ENCODE results near the gene TATDN2.
A peak's percentile ranks its signal among the peaks of the same experiment; 100 is the strongest.

TATDN2 gene

DNA sequence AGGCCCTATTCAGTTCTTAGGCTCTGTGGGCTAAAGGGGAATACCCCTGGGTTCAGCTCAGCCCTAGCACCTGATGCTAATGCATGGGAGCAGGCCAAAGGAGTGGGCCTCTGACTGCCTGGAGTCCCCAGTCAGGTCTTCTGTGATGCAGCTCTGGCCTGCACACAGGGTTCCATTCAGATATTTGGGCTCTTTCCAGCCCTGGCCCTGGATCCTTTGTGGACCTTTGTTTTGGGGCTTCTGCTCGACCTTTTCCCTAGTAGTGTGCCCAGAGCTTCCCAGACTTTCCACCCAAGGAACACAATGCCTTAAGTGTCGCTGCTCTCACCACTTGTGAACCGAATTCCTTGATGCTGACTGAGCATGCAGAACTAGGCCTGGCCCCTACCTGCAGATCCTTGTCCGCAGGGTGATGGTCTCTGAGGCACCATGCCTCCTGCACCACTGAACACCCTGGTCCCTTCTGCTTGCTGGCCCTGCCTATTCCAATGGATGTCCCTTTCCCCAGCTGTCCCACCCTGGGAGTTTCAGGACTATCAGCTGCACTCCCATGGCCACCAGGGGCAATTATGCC is 67.6 kb downstream of the TATDN2 start:
- DNase-seq (ENCODE audit: low read depth) = no peak
- TF ChIP-seq, protein P1, sequence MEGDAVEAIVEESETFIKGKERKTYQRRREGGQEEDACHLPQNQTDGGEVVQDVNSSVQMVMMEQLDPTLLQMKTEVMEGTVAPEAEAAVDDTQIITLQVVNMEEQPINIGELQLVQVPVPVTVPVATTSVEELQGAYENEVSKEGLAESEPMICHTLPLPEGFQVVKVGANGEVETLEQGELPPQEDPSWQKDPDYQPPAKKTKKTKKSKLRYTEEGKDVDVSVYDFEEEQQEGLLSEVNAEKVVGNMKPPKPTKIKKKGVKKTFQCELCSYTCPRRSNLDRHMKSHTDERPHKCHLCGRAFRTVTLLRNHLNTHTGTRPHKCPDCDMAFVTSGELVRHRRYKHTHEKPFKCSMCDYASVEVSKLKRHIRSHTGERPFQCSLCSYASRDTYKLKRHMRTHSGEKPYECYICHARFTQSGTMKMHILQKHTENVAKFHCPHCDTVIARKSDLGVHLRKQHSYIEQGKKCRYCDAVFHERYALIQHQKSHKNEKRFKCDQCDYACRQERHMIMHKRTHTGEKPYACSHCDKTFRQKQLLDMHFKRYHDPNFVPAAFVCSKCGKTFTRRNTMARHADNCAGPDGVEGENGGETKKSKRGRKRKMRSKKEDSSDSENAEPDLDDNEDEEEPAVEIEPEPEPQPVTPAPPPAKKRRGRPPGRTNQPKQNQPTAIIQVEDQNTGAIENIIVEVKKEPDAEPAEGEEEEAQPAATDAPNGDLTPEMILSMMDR (IDR thresholded peaks at IDR 0.05; ENCODE audit: control insufficient read depth, extremely low read depth, insufficient read depth) = no peak

DNA sequence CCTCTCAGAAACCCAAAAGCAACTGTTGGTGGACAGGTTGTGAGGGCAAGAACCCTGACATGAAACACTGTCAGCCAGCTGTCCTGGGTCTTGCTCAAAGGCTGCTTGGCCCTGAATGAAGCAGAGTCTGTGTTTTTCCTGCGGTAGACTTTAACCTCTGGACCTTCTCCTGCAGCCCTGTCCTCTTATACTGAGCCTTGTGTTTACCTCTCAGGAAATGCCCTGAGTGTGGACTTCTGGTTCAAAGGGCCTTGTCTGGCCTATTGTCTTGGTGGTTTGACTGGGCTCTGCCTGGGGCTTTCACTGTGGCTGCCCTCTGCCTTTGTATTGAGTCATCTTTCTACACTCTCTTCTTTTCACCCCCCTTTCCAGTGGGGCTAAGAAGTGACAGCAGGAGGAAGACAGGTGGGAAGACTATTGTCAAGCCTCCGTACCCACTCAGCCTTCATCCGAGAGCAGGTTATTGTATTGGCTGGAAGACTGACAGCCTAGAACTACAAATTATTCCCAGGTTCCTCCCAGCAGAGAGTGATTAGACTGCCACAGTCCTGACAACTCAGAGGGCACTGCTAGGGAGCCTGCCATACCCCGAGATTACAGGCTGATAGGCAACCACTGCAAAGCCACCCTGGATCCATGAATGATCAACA is 69.2 kb downstream of the TATDN2 start:
- TF ChIP-seq, protein P1 (IDR thresholded peaks at IDR 0.05; ENCODE audit: control insufficient read depth, extremely low read depth, insufficient read depth) = no peak
- DNase-seq (ENCODE audit: low read depth) = no peak
- no peak overlapping the region for H3K4me3 ChIP-seq (ENCODE audit: low read depth, low read length)

More for the DNA sequence above, 67.6 kb downstream of the TATDN2 start:
- H3K4me3 ChIP-seq (ENCODE audit: low read depth, low read length) = no peak overlapping the region

- H3K4me3 ChIP-seq (ENCODE audit: low read depth, low read length) = no peak overlapping the region
- TF ChIP-seq, protein P1 (IDR thresholded peaks at IDR 0.05; ENCODE audit: control insufficient read depth, extremely low read depth, insufficient read depth) = no peak
- no peak for DNase-seq (ENCODE audit: low read depth)
Measured at GRCh38 chr3:10317961-10318350, 69.7 kb downstream of the TATDN2 start.

DNA sequence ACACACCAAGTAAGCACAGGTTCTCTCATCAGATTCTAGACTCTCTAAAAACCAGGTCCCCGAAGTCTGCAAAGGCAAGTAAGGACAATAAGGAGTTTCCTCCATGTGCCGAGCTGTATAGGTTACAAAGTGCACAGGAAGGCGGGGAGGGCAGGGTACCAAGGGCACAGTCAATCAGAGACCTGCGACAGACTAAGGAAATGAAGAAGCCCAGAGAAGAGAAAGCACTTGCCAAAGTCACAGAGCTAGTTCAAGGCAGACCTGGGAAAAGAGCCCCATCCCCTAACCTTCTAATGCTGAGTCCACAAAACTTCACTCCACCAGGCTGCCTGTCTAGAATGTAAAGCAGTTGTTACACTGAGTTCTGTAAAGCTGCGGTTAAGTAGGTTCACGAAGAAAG is 71.0 kb downstream of the TATDN2 start:
- no peak for DNase-seq (ENCODE audit: low read depth)
- TF ChIP-seq, protein P1 (IDR thresholded peaks at IDR 0.05; ENCODE audit: control insufficient read depth, extremely low read depth, insufficient read depth) = no peak
- peak overlapping the region; percentile 100 for H3K4me3 ChIP-seq (ENCODE audit: low read depth, low read length)

GRCh38 chr3:10319804-10320203 is 71.5 kb downstream of the TATDN2 start:
- H3K4me3 ChIP-seq (ENCODE audit: low read depth, low read length) = peak overlapping the region; percentile 100
- TF ChIP-seq, protein P1 (IDR thresholded peaks at IDR 0.05; ENCODE audit: control insufficient read depth, extremely low read depth, insufficient read depth) = no peak
- no peak for DNase-seq (ENCODE audit: low read depth)

GRCh38 chr3:10320320-10320677 is 72.0 kb downstream of the TATDN2 start:
- H3K4me3 ChIP-seq (ENCODE audit: low read depth, low read length) = peak overlapping the region; percentile 100
- TF ChIP-seq, protein P1 (IDR thresholded peaks at IDR 0.05; ENCODE audit: control insufficient read depth, extremely low read depth, insufficient read depth) = no peak
- DNase-seq (ENCODE audit: low read depth) = no peak
